Stimulated activated naive B cell treated with anti-CD40 and anti-IgM and Interleukin-4, amounts not matched to agents 10 μg/mL and 1 μg/mL and 100 μg/mL, for 72 hours (primary cell): ENCODE measurements around the gene SHH.
"Not testable (repeated sequence)": the region's sequence is repeated elsewhere in the genome, so short reads cannot be mapped to it uniquely, and the experiment has no call there.

Experiments
- ATAC-seq, 2 donors: fragments of 150-1000 bp; cut with Tn5 transposase; replicated peaks; 2 replicates each; pipeline ENCODE4 v1.10.0; 2021; ENCODE audit warnings: moderate library complexity in 1 of 2
- DNase-seq: peaks from one replicate; pipeline ENCODE4 v3.0.0; 2021
- H3K27ac Mint-ChIP-seq: one replicate; pipeline ENCODE4 v1.8.0; 2022; ENCODE audit warnings: mild to moderate bottlenecking, mixed read lengths
- H3K27me3 Mint-ChIP-seq, 2 donors: one replicate each; pipeline ENCODE4 v1.8.0; 2022; ENCODE audit warnings: mixed read lengths in 2 of 2
- H3K36me3 Mint-ChIP-seq, 2 donors: one replicate each; pipeline ENCODE4 v1.8.0; 2022; ENCODE audit warnings: mixed read lengths in 2 of 2, mild to moderate bottlenecking in 1 of 2
- H3K4me1 Mint-ChIP-seq, 2 donors: one replicate each; pipeline ENCODE4 v1.8.0; 2022; ENCODE audit warnings: mixed read lengths in 2 of 2, mild to moderate bottlenecking in 1 of 2
- H3K4me3 Mint-ChIP-seq, 2 donors: one replicate each; pipeline ENCODE4 v1.8.0; 2022; ENCODE audit warnings: mild to moderate bottlenecking in 2 of 2, mixed read lengths in 2 of 2, moderate library complexity in 1 of 2
- H3K9me3 Mint-ChIP-seq, 2 donors: one replicate each; pipeline ENCODE4 v1.8.0; 2022; ENCODE audit warnings: mixed read lengths in 2 of 2, mild to moderate bottlenecking in 1 of 2

SHH gene

GRCh38 chr7:155818820-155819168 lies 6.5 kb upstream of the SHH start:
- DNase-seq: no peak
- H3K9me3 Mint-ChIP-seq: peaks cover 0 to 1% of the 10 kb centered on the region in 2 donors
- peaks cover 64 to 87% of the 10 kb centered on the region in 2 donors for H3K27me3 Mint-ChIP-seq
- H3K4me1 Mint-ChIP-seq: peaks cover 4 to 8% of the 10 kb centered on the region in 2 donors
- ATAC-seq: no peak
- no peaks in the 10 kb centered on the region for H3K36me3 Mint-ChIP-seq
- H3K4me3 Mint-ChIP-seq: no peak overlapping the region
- H3K27ac Mint-ChIP-seq: no peak overlapping the region

GRCh38 chr7:155818154-155818819 lies 6.0 kb upstream of the SHH start:
- Mint-ChIP-seq H3K9me3 (peaks cover 0 to 1% of the 10 kb centered on the region in 2 donors), H3K27ac (no peak overlapping the region), H3K36me3 (no peaks in the 10 kb centered on the region), H3K4me3 (no peak overlapping the region), H3K27me3 (peaks cover 68 to 90% of the 10 kb centered on the region in 2 donors), H3K4me1 (peaks cover 4 to 8% of the 10 kb centered on the region in 2 donors)
- ATAC-seq (no peak), DNase-seq (no peak)

GRCh38 chr7:155817515-155817914 lies 5.3 kb upstream of the SHH start:
- Mint-ChIP-seq H3K27me3 (peaks cover 68 to 89% of the 10 kb centered on the region in 2 donors), H3K4me1 (peaks cover 5 to 14% of the 10 kb centered on the region in 2 donors)
- ATAC-seq, H3K4me3 Mint-ChIP-seq, H3K27ac Mint-ChIP-seq, H3K36me3 Mint-ChIP-seq, H3K9me3 Mint-ChIP-seq, DNase-seq: not testable (repeated sequence)

- H3K9me3 Mint-ChIP-seq: peaks cover 0 to 1% of the 10 kb centered on the region in 2 donors
- DNase-seq: no peak
- no peak overlapping the region for H3K27ac Mint-ChIP-seq
- peaks cover 8 to 19% of the 10 kb centered on the region in 2 donors for H3K4me1 Mint-ChIP-seq
- no peak for ATAC-seq
- peaks cover 67 to 88% of the 10 kb centered on the region in 2 donors for H3K27me3 Mint-ChIP-seq
- H3K4me3 Mint-ChIP-seq: no peak overlapping the region
- H3K36me3 Mint-ChIP-seq: no peaks in the 10 kb centered on the region
These were observed 4.7 kb upstream of the SHH start for GRCh38 chr7:155816996-155817395.

GRCh38 chr7:155816192-155816508 lies 3.9 kb upstream of the SHH start:
- Mint-ChIP-seq H3K4me1 (peaks cover 14 to 27% of the 10 kb centered on the region in 2 donors), H3K27me3 (peaks cover 76 to 88% of the 10 kb centered on the region in 2 donors), H3K4me3 (no peak overlapping the region), H3K27ac (no peak overlapping the region), H3K9me3 (peaks cover 0 to 1% of the 10 kb centered on the region in 2 donors), H3K36me3 (no peaks in the 10 kb centered on the region)
- DNase-seq (no peak), ATAC-seq (no peak)

- Mint-ChIP-seq H3K36me3 (no peaks in the 10 kb centered on the region), H3K9me3 (peaks cover 0 to 1% of the 10 kb centered on the region in 2 donors), H3K27ac (no peak overlapping the region), H3K4me3 (no peak overlapping the region), H3K27me3 (peaks cover 77 to 88% of the 10 kb centered on the region in 2 donors), H3K4me1 (peaks cover 14 to 27% of the 10 kb centered on the region in 2 donors)
- peak; percentile 86 to 87 for ATAC-seq
- DNase-seq: peak; percentile 65
These were observed 3.3 kb upstream of the SHH start for GRCh38 chr7:155815332-155816191.

- no peak for DNase-seq
- peaks cover 77 to 84% of the 10 kb centered on the region in 2 donors for H3K27me3 Mint-ChIP-seq
- ATAC-seq: peak; percentile 8 to 10
- peaks cover 0 to 1% of the 10 kb centered on the region in 2 donors for H3K9me3 Mint-ChIP-seq
- no peak overlapping the region for H3K27ac Mint-ChIP-seq
- H3K4me3 Mint-ChIP-seq: no peak overlapping the region
- no peaks in the 10 kb centered on the region for H3K36me3 Mint-ChIP-seq
- peaks cover 14 to 27% of the 10 kb centered on the region in 2 donors for H3K4me1 Mint-ChIP-seq
These were observed 2.3 kb upstream of the SHH start for GRCh38 chr7:155814316-155815276.

- DNase-seq: no peak
- Mint-ChIP-seq H3K27me3 (peaks cover 77 to 84% of the 10 kb centered on the region in 2 donors), H3K4me3 (no peak overlapping the region), H3K27ac (no peak overlapping the region), H3K4me1 (peaks cover 20 to 35% of the 10 kb centered on the region in 2 donors), H3K36me3 (no peaks in the 10 kb centered on the region), H3K9me3 (peaks cover 0 to 1% of the 10 kb centered on the region in 2 donors)
- no peak for ATAC-seq
These were observed 1.5 kb upstream of the SHH start for GRCh38 chr7:155813546-155814315.

GRCh38 chr7:155813125-155813524 lies 862 bp upstream of the SHH start:
- Mint-ChIP-seq H3K36me3 (no peaks in the 10 kb centered on the region), H3K4me1 (peaks cover 22 to 38% of the 10 kb centered on the region in 2 donors), H3K27ac (no peak overlapping the region), H3K4me3 (no peak overlapping the region), H3K27me3 (peaks cover 75 to 82% of the 10 kb centered on the region in 2 donors), H3K9me3 (peaks cover 0 to 1% of the 10 kb centered on the region in 2 donors)
- no peak for ATAC-seq
- no peak for DNase-seq

- Mint-ChIP-seq H3K4me1 (peaks cover 26 to 53% of the 10 kb centered on the region in 2 donors), H3K27ac (peak overlapping the region; percentile 87), H3K27me3 (peaks cover 80 to 87% of the 10 kb centered on the region in 2 donors), H3K4me3 (peak overlapping the region; percentile 75 to 77), H3K36me3 (no peaks in the 10 kb centered on the region), H3K9me3 (no peaks in the 10 kb centered on the region)
- ATAC-seq (no peak), DNase-seq (no peak)
These were observed 736 bp downstream of the SHH start for GRCh38 chr7:155811560-155811894.

GRCh38 chr7:155810770-155811559 lies 1.3 kb downstream of the SHH start:
- H3K27ac Mint-ChIP-seq: no peak overlapping the region
- DNase-seq: no peak

GRCh38 chr7:155809947-155810769 lies 2.1 kb downstream of the SHH start:
- DNase-seq: no peak
- ATAC-seq: no peak
- H3K27ac Mint-ChIP-seq: no peak overlapping the region
- no peaks in the 10 kb centered on the region for H3K9me3 Mint-ChIP-seq
- H3K4me1 Mint-ChIP-seq: peaks cover 28 to 60% of the 10 kb centered on the region in 2 donors
- peak overlapping the region in 1 of 2 donors; percentile 13 for H3K4me3 Mint-ChIP-seq
- no peaks in the 10 kb centered on the region for H3K36me3 Mint-ChIP-seq
- peaks cover 75 to 81% of the 10 kb centered on the region in 2 donors for H3K27me3 Mint-ChIP-seq

More at GRCh38 chr7:155810770-155811559, 1.3 kb downstream of the SHH start:
- no peaks in the 10 kb centered on the region for H3K9me3 Mint-ChIP-seq
- no peak for ATAC-seq
- no peaks in the 10 kb centered on the region for H3K36me3 Mint-ChIP-seq
- peak overlapping the region in 1 of 2 donors; percentile 77 for H3K4me3 Mint-ChIP-seq
- H3K27me3 Mint-ChIP-seq: peaks cover 83 to 89% of the 10 kb centered on the region in 2 donors
- peaks cover 30 to 59% of the 10 kb centered on the region in 2 donors for H3K4me1 Mint-ChIP-seq
